Vagina (tissue), 2 donors: Measurements from ENCODE around the gene GPRC6A.

ENCODE experiments used
- CTCF ChIP-seq, 3 experiments: fragments of 450-650 bp in 2 of 3; fragments of 200-600 bp in 1 of 3; sonication (generic) in 1 of 3; IDR thresholded peaks; one replicate each; pipeline ENCODE4 v1.5.1; 2017 to 2019; ENCODE audit warnings: antibody characterized with exemption in 3 of 3, mild to moderate bottlenecking in 2 of 3, moderate library complexity in 2 of 3
- POLR2AphosphoS5 ChIP-seq, 2 donors: sonication (generic); formaldehyde crosslinking; IDR thresholded peaks; one replicate each; pipeline ENCODE4 v1.9.0; 2017; ENCODE audit warnings: antibody characterized with exemption in 2 of 2, mild to moderate bottlenecking in 2 of 2, low read depth in 1 of 2; ENCODE audit not compliant: insufficient read depth in 1 of 2

GRCh38 chr6:116793224-116793623, 35.7 kb downstream of the GPRC6A start:
- TF ChIP-seq POLR2AphosphoS5 (IDR thresholded peaks at IDR 0.05; ENCODE audit: insufficient read depth in 1 of 2, low read depth in 1 of 2) (no peak), CTCF (IDR thresholded peaks at IDR 0.05) (no peak)
